Measurements from ENCODE around the gene CLEC10A.

CLEC10A gene

GRCh38 chr17:7035591-7036368 is 44.3 kb downstream of the CLEC10A start, which contains the start of gene SLC16A13:
SLC16A13 (plus strand) TSS chr17:7036015; CDS start chr17:7036383, 368 bp downstream.
- DNase-seq = peak; percentile 96 to 97

DNA sequence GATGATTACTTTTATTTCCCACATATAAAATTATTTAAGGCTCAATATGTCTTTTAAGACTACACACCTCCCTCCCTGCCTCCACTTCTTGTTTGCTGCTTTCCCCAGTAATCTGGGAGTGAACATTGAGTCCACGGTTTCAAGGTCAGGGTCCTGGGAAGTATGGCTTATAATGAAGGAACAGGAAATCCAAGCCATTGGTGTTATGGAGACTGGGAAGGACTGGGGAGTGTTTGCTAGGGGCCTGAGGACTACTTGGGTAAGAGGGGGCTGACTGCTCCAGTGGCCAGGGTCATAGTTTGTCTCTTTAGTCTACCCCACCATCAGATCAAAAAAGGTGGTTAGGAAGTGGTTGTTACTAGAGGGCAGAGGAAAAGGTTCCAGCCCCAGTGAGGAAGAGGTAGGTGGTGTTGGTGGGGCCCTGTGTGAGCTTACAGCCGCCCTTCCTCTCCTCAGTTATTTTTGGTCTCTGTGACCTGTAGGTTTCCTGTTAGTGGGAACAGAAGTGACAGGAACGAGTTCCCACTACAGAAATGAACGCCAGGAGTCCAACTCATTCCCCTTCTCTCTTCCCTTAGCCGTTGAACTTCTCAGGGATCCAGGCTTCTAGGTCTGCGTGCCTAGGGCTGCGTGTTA is 45.0 kb downstream of the CLEC10A start:
- no peak for DNase-seq

DNA sequence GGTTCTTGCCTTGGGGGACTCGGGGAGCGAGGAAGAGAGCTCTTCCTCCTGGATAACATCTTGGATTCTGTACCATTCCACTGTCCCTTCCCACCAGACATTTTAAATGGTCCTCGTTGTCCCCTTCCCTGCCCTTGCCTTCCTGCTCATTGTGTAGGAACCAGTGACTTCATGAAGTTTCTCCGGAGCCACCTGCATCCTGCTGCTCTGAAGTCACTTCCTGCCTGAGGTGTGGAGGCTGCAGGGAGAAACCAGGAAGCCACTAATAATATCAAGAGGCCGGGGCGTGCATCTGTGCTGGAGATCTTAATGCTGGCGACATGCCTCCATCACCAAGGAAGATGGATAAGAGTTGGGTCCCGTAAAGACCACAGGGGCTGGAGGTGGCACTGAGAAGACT is 50.4 kb downstream of the CLEC10A start:
- peak in 1 of 2 donors; percentile 63 for DNase-seq

DNA sequence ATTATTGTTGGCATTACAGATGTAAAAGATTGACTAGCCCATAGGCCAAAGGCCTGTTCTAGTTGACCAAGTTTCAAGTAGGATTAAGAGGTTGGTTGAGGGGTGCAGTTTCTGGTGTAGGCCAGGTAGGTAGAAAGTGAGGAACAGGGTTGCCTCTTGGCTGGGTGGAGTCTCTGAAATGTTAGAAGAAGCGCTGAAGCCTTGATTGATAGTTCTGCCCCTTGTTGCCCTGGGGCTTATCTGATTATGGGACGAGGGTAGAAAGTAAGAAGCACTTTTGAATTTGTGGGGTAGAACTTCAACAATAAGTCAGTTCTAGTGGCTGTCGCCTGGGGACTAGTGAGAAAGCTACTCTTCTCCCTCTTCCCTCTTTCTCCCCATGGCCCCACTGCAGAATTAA is 51.0 kb downstream of the CLEC10A start:
- no peak for DNase-seq

- DNase-seq = no peak
These were observed 52.7 kb downstream of the CLEC10A start for GRCh38 chr17:7027335-7027734.

GRCh38 chr17:7026471-7027115 is 53.5 kb downstream of the CLEC10A start:
- DNase-seq = no peak

DNA sequence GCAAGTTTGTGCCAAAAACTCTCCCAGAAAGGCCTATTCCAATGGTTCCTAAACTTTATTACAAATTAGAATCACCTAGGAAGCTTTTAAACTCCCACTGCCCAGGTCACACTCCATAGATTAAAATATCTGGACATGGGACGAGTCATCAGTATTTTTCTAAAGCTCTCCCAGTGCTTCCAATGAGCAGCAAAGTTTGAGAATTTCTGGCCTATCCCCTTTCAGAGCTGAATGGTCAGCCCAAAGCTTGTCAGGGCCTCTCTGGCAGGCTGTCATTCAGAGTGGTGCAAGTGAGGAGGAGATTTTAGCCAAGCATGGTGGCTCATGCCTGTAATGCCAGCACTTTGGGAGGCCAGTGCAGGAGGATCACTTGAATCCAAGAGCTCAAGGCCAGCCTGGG is 54.8 kb downstream of the CLEC10A start:
- DNase-seq = no peak
